Endothelial cell of umbilical vein (primary cell): ENCODE results near the gene BBX. TPM values are rescaled to one million over a fixed set of nuclear protein-coding genes. Genes with fewer than 3 reads are reported as not detected.
"Not testable (repeated sequence)": the region's sequence is repeated elsewhere in the genome, so short reads cannot be mapped to it uniquely, and the experiment has no call there.

Source experiments
- BruUV-seq: library from RNA; stranded (reverse); fragments of 400-500 nt; replicated peaks from 2 replicates; lab custom pipeline; 2021; lab: Mats Ljungman, UMichigan
- CTCF ChIA-PET: fragments of 300-600, 350-600 bp; sonication (Branson Sonifier 250); formaldehyde crosslinking; loops from one replicate; lab custom pipeline; 2021; ENCODE audit warnings: antibody characterized with exemption, inconsistent platforms; lab: Charles Lee
- POLR2A ChIA-PET: fragments of 300-600, 350-600 bp; sonication (Branson Sonifier 250); formaldehyde crosslinking; loops from one replicate; lab custom pipeline; 2021; ENCODE audit warnings: antibody characterized with exemption, inconsistent platforms; lab: Charles Lee
- DNase-seq: peaks from one replicate; pipeline ENCODE4 v3.0.0-alpha.2; 2011; ENCODE audit warnings: low read depth, low spot score
- FAIRE-seq: peaks from 2 replicates; lab custom pipeline; 2011; peaks lifted over from hg19 to GRCh38; lab: Jason Lieb, UNC
- H2AFZ ChIP-seq: 2 replicates; pipeline ENCODE4 v1.6.0; 2012; ENCODE audit warnings: low read depth, low read length, control low read depth, inconsistent platforms
- H3K27ac ChIP-seq: 2 replicates; pipeline ENCODE4 v1.5.1; 2011; ENCODE audit warnings: low read depth, mild to moderate bottlenecking, control low read depth, low read length, moderate library complexity; ENCODE audit not compliant: insufficient read depth
- H3K27me3 ChIP-seq, 2 experiments: 2 replicates each; pipeline versions ENCODE4 v1.6.0 to v1.6.1; 2011; ENCODE audit warnings: low read length in 2 of 2, mixed read lengths in 1 of 2; ENCODE audit not compliant: control insufficient read depth in 2 of 2, insufficient read depth in 2 of 2
- H3K36me3 ChIP-seq, 2 experiments: 2 replicates in 1 of 2; 3 replicates in 1 of 2; pipeline ENCODE4 v1.5.1; 2011; ENCODE audit warnings: low read length in 2 of 2, mild to moderate bottlenecking in 1 of 2, moderate library complexity in 1 of 2; ENCODE audit not compliant: control insufficient read depth in 2 of 2, insufficient read depth in 2 of 2; ENCODE audit errors: extremely low read depth in 1 of 2
- H3K4me1 ChIP-seq: 3 replicates; pipeline ENCODE4 v1.5.1; 2011; ENCODE audit warnings: mild to moderate bottlenecking, low read length; ENCODE audit not compliant: control insufficient read depth, insufficient read depth; ENCODE audit errors: extremely low read depth
- H3K4me2 ChIP-seq: 2 replicates; pipeline ENCODE4 v1.6.1; 2011; ENCODE audit warnings: low read length, control low read depth, mixed read lengths; ENCODE audit not compliant: insufficient read depth
- H3K4me3 ChIP-seq, 3 experiments: fragments of 200-600 bp in 1 of 3; sonication (generic), shearing (Covaris generic) in 1 of 3; replicated peaks in 1 of 3; 2 replicates each; pipeline ENCODE4 v1.5.1; 2011 to 2016; ENCODE audit warnings: control low read depth in 3 of 3, low read length in 3 of 3, mild to moderate bottlenecking in 2 of 3, inconsistent platforms in 1 of 3, low read depth in 1 of 3, moderate library complexity in 1 of 3; ENCODE audit not compliant: insufficient read depth in 1 of 3
- H3K79me2 ChIP-seq: 2 replicates; pipeline ENCODE4 v1.6.0; 2012; ENCODE audit warnings: low read length, inconsistent platforms; ENCODE audit not compliant: control insufficient read depth, insufficient read depth
- H3K9ac ChIP-seq: replicated peaks from 2 replicates; pipeline ENCODE3; 2011; ENCODE audit warnings: low read length, control low read depth; ENCODE audit not compliant: insufficient read depth; ENCODE audit errors: extremely low read depth
- H3K9me1 ChIP-seq: replicated peaks from 3 replicates; pipeline ENCODE4 v1.6.0; 2011; ENCODE audit warnings: mild to moderate bottlenecking, low read length; ENCODE audit not compliant: control insufficient read depth, insufficient read depth; ENCODE audit errors: extremely low read depth
- H3K9me3 ChIP-seq: replicated peaks from 2 replicates; pipeline ENCODE4 v1.5.1; 2012; ENCODE audit warnings: low read length, inconsistent platforms; ENCODE audit not compliant: control insufficient read depth, insufficient read depth
- H4K20me1 ChIP-seq: replicated peaks from 2 replicates; pipeline ENCODE3; 2011; ENCODE audit warnings: mild to moderate bottlenecking, low read length; ENCODE audit not compliant: control insufficient read depth, insufficient read depth; ENCODE audit errors: extremely low read depth
- EZH2 ChIP-seq: IDR thresholded peaks from 2 replicates; pipeline ENCODE4 v1.6.1; 2012; ENCODE audit warnings: borderline replicate concordance, low read depth, mild to moderate bottlenecking, moderate library complexity, low read length, inconsistent platforms; ENCODE audit not compliant: severe bottlenecking
- GATA2 ChIP-seq: IDR thresholded peaks from 2 replicates; pipeline ENCODE4 v1.7.0; 2011; ENCODE audit warnings: low read depth, mild to moderate bottlenecking, moderate library complexity, mixed read lengths, low read length; ENCODE audit not compliant: insufficient read length, insufficient read depth
- MYC ChIP-seq: IDR thresholded peaks from one replicate; pipeline ENCODE4 v1.6.1; 2011; ENCODE audit warnings: mild to moderate bottlenecking, low read depth, low read length
- dilution Hi-C: fragments of 300-500 bp; cut with MboI; formaldehyde crosslinking; loops from one replicate; pipeline ENCODE4 v1.15.0; 2019; ENCODE audit warnings: low sequenced_read_pairs; ENCODE audit not compliant: extremely low pct_ligation_motif_present
- intact Hi-C: fragments of 100-400 bp; cut with micrococcal nuclease; formaldehyde crosslinking; loops from one replicate; pipeline ENCODE4 v1.10.0; 2022
- polyA plus RNA-seq, 4 experiments: library from polyadenylated mRNA; depleted of rRNA in 3 of 4; stranded (reverse) in 3 of 4; unstranded in 1 of 4; fragments of >200 nt; gene quantifications; 2 replicates each; pipeline versions ENCODE4 v1.2.1 to v1.2.3, GENCODE V29; 2011 to 2012; ENCODE audit warnings: missing spikeins in 1 of 4
- total RNA-seq: library from RNA; stranded (reverse); gene quantifications from 2 replicates; pipeline ENCODE4 v1.2.3, GENCODE V29; 2021
- TF ChIP-seq, protein P1 (sequence below), 2 donors: IDR thresholded peaks; 1 replicate in 1 of 2; 2 replicates in 1 of 2; pipeline ENCODE4 v1.5.1; 2011; ENCODE audit warnings: low read length in 2 of 2, mild to moderate bottlenecking in 2 of 2, moderate library complexity in 2 of 2, control low read depth in 1 of 2, inconsistent platforms in 1 of 2, low read depth in 1 of 2; ENCODE audit not compliant: insufficient read depth in 1 of 2; ENCODE audit errors: extremely low read depth in 1 of 2
- TF ChIP-seq, protein P2 (sequence below): IDR thresholded peaks from 2 replicates; pipeline ENCODE4 v1.6.1; 2011; ENCODE audit not compliant: insufficient read depth, insufficient read length

BBX gene
- total and polyA plus RNA-seq, 2 donors (not counting 3 experiments of a cell fraction or from before 2014, with no cell fraction given): 21.4 to 43.4 TPM

DNA sequence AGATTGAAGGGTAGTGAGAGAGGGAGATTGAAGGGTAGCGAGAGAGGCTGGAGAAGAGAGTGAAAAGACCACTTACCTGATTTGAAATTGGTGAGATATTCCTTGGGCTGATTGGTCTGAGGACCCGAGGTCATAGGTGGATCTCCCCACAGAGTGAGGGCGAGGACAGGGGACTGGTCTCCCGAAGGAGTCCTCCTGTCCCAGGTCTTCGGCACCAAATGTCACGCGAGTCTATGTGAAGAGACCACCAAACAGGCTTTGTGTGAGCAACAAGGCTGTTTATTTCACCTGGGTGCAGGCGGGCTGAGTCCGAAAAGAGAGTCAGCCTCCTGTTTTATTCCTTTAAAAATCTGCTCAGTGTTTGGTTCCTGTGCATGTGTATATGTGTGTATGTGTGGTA, 48.7 kb downstream of the BBX start:
- H3K4me3 ChIP-seq, FAIRE-seq, H3K9me3 ChIP-seq, H4K20me1 ChIP-seq, intact Hi-C loops, H3K27ac ChIP-seq, dilution Hi-C loops, H3K4me2 ChIP-seq, H3K9ac ChIP-seq, H3K4me1 ChIP-seq, H3K79me2 ChIP-seq, CTCF ChIA-PET, H2AFZ ChIP-seq, H3K36me3 ChIP-seq, H3K9me1 ChIP-seq, DNase-seq, POLR2A ChIA-PET, H3K27me3 ChIP-seq, BruUV-seq: not testable (repeated sequence)

- H3K4me3 ChIP-seq: no peak overlapping the region
- dilution Hi-C loops (no loop called here), intact Hi-C loops (loop anchor here (1.0 to 5.0 kb wide), 5 partner anchors 87 to 353 kb away; no protein-coding TSS in a partner anchor)
- no TSS peak for BruUV-seq
- DNase-seq (peak; percentile 66), FAIRE-seq (peak; percentile 77)
- TF ChIP-seq EZH2 (no peak), MYC (no peak), GATA2 (no peak)
- TF ChIP-seq, protein P1, sequence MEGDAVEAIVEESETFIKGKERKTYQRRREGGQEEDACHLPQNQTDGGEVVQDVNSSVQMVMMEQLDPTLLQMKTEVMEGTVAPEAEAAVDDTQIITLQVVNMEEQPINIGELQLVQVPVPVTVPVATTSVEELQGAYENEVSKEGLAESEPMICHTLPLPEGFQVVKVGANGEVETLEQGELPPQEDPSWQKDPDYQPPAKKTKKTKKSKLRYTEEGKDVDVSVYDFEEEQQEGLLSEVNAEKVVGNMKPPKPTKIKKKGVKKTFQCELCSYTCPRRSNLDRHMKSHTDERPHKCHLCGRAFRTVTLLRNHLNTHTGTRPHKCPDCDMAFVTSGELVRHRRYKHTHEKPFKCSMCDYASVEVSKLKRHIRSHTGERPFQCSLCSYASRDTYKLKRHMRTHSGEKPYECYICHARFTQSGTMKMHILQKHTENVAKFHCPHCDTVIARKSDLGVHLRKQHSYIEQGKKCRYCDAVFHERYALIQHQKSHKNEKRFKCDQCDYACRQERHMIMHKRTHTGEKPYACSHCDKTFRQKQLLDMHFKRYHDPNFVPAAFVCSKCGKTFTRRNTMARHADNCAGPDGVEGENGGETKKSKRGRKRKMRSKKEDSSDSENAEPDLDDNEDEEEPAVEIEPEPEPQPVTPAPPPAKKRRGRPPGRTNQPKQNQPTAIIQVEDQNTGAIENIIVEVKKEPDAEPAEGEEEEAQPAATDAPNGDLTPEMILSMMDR (IDR thresholded peaks at IDR 0.05; ENCODE audit: extremely low read depth in 1 of 2, insufficient read depth in 1 of 2, low read depth in 1 of 2, low read length in 2 of 2): peak; percentile 33 to 46
- TF ChIP-seq, protein P2, sequence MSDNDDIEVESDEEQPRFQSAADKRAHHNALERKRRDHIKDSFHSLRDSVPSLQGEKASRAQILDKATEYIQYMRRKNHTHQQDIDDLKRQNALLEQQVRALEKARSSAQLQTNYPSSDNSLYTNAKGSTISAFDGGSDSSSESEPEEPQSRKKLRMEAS: no peak
- H3K36me3 ChIP-seq: no peaks in the 10 kb centered on the region
- no peaks in the 10 kb centered on the region for H4K20me1 ChIP-seq
- H3K4me2 ChIP-seq: no peak overlapping the region
- H3K9me3 ChIP-seq: no peaks in the 10 kb centered on the region
- no peaks in the 10 kb centered on the region for H3K9me1 ChIP-seq
- H3K4me1 ChIP-seq: no peaks in the 10 kb centered on the region
- H2AFZ ChIP-seq: no peak overlapping the region
- ChIA-PET POLR2A (no interaction called here), CTCF (interaction anchor here (0.6 to 4.8 kb wide), 37 partner anchors 10 to 903 kb away, joined by 3 to 49 read pairs (median 5); no protein-coding TSS in a partner anchor)
- H3K27me3 ChIP-seq: no peaks in the 10 kb centered on the region
- H3K9ac ChIP-seq: no peak overlapping the region
- no peak overlapping the region for H3K27ac ChIP-seq
- no peaks in the 10 kb centered on the region for H3K79me2 ChIP-seq
Observed at GRCh38 chr3:107574650-107575049, 51.9 kb downstream of the BBX start.
